Choroid plexus epithelial cell (primary cell): ENCODE data around the gene TMEM108.

Experiments used
- DNase-seq: peaks from one replicate; pipeline ENCODE4 v3.0.0-alpha.2; 2010; ENCODE audit warnings: low read depth
- H3K4me3 ChIP-seq: 2 replicates; pipeline ENCODE4 v1.5.1; 2011; ENCODE audit warnings: low read depth, mild to moderate bottlenecking, control low read depth, low read length, moderate library complexity
- TF ChIP-seq, protein P1 (sequence below): conservative IDR thresholded peaks from 2 replicates; pipeline ENCODE4 v1.5.1; 2011; ENCODE audit warnings: low read depth, mild to moderate bottlenecking, control low read depth, inconsistent platforms, low read length, moderate library complexity

Gene TMEM108

DNA sequence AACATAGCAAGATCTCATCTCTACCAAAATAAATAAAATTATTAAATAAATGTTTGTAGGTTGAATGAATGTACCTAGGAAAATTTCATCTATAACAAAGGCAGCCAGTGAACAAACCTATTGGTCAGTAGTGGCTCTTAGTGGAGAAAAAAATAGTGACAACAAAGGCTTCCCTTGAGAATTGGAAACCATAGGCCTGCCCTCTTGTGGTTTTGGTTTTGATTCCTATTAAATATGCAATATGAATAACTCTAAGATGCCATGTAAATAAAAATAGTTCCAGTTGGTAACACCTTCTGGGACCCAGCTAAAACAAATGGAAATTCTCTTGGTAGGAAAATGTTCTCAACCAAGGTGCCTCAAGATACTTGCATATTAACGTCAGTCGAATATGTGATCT lies 216.0 kb downstream of the TMEM108 start:
- no peak for DNase-seq
- TF ChIP-seq, protein P1, sequence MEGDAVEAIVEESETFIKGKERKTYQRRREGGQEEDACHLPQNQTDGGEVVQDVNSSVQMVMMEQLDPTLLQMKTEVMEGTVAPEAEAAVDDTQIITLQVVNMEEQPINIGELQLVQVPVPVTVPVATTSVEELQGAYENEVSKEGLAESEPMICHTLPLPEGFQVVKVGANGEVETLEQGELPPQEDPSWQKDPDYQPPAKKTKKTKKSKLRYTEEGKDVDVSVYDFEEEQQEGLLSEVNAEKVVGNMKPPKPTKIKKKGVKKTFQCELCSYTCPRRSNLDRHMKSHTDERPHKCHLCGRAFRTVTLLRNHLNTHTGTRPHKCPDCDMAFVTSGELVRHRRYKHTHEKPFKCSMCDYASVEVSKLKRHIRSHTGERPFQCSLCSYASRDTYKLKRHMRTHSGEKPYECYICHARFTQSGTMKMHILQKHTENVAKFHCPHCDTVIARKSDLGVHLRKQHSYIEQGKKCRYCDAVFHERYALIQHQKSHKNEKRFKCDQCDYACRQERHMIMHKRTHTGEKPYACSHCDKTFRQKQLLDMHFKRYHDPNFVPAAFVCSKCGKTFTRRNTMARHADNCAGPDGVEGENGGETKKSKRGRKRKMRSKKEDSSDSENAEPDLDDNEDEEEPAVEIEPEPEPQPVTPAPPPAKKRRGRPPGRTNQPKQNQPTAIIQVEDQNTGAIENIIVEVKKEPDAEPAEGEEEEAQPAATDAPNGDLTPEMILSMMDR: no peak
- H3K4me3 ChIP-seq: no peak overlapping the region

DNA sequence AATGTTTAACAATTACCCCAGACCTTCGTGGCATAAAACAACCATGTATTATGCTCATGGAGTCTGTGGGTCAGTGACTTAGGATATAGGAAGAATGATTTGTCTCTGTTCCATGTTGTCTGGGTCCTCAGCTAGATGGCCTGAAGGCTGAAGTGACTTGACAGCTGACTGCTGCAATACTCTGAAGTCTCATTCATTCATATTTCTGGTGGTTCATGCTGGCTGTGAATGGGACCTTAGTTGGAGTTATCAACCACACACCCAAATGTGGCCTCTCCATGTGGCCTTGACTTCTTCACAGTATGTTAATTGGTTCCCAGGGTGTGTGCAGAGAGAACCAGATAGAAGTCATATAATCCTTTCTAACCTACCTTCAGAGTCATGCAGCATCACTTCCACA lies 216.5 kb downstream of the TMEM108 start:
- DNase-seq: no peak
- TF ChIP-seq, protein P1: no peak
- H3K4me3 ChIP-seq: no peak overlapping the region

DNA sequence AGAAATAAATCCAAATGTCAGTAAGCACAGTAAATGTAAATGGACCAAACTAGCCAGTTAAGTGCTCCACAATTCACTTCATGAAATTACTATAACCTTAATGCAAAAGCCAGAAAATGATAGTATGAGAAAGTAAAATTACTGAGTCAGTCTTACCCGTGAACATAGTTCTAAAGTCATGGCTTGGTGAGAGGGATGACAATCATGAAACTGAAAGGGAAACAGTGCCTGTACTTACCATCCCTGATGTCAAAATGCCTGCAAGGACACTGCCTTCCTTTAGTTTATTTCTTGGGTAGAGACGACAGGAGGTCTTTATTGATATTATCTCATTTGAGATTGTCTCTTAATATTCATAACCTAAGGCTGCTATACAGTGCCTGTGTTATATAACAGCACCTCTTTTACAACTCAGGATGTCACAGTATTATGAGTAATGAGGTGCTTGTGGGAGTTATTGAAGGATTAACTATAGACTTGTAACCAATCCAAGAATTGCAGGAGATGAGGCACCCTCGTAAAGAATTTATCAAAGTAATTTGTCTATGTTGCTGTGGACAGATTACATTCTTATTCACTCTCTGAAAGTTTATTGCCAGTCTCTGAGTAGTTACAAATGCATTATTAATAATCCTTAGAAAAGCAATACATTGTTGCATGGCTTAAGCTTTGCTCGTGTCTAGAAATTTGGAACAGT lies 218.7 kb downstream of the TMEM108 start:
- TF ChIP-seq, protein P1: no peak
- peak; percentile 9 for DNase-seq
- H3K4me3 ChIP-seq: no peak overlapping the region

DNA sequence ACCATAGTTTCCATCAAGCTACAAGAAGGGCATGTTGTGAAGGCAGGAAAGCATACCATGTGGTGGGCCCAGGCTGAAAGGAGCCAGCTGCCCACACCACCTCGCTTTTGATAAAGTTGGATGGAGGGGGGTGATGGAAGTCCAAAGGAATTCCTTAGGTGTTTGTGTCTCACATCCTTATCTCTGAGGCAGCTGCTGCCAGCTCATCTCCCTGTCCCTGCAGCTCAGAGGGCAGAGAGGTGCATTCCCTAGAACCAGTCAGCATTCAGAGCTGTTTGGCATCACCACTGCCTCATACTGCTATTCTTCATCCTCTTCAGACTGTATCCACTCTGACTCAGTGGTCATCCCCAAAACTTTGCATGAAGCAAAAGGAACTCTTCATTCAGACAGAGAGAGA lies 220.2 kb downstream of the TMEM108 start:
- TF ChIP-seq, protein P1: no peak
- no peak for DNase-seq
- H3K4me3 ChIP-seq: no peak overlapping the region

DNA sequence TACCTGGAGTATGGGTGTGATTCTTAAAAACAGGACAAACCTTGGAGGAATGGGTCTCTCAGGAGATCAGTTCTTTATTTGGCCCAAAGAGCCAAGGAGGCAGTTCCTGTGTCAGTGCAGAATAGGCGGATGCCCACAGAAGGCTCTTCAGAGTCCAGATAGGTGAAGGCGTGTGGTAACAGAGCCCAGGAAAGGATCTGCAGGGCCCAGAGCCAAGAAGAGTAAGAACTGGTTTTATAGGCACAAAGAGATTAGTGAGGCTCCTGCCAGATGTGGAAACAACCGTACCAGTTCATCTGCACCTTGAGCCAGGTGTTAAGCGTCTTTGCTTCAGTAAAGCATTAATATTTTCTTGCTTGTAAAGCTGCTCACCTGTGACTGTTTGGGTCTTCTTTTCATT lies 221.6 kb downstream of the TMEM108 start:
- no peak for DNase-seq
- H3K4me3 ChIP-seq: no peak overlapping the region
- TF ChIP-seq, protein P1: no peak

DNA sequence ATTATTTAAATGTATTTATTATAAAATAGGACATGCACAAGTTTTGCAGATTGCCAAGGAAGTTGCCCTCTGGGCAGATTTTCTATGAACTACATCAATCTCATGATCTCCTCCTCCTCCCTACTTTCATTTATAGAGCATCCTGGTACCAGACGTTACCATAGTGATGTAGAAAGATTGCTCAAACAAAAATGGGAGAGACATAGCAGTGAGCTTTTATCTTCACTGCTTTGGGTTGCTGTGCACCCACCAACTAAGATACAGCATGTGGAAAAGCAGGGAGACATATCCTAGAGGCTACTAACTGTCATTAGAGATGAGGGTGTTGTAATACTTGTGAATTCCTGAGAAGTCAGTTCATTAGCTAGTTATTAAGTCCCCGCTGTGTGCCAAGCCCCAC lies 224.1 kb downstream of the TMEM108 start:
- TF ChIP-seq, protein P1: no peak
- H3K4me3 ChIP-seq: no peak overlapping the region
- DNase-seq: no peak

DNA sequence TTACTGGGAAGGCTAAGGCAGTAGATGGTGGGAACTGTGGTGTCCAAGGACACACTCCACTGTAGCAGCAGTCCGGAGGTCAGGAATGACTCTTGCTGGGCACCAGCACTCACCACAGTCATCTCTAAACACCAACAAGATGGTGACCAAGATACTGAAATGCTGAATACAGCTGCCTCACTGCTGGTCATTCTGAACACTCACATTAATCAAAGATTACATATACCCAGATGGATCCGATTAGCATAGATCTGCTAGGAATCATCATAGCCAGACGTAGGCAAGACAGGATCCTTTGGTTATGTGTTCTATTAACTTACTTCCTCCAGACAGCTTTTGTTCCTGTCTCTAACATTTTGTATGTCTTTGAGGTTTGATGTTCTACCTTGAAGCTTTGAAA lies 226.7 kb downstream of the TMEM108 start:
- DNase-seq: no peak
- TF ChIP-seq, protein P1: no peak
- no peak overlapping the region for H3K4me3 ChIP-seq
